HUES6 (cell line): ENCODE data around the gene KCNN3.
"Not testable (repeated sequence)": the region's sequence is repeated elsewhere in the genome, so short reads cannot be mapped to it uniquely, and the experiment has no call there.

Experiments used
- H3K27ac ChIP-seq: 2 replicates; pipeline ENCODE4 v1.7.0; 2013; ENCODE audit warnings: low read depth, mild to moderate bottlenecking, low read length, inconsistent platforms
- H3K27me3 ChIP-seq: 2 replicates; pipeline ENCODE4 v1.6.1; 2013; ENCODE audit warnings: low read length; ENCODE audit not compliant: control insufficient read depth, insufficient read depth
- H3K36me3 ChIP-seq: 2 replicates; pipeline ENCODE4 v1.6.1; 2013; ENCODE audit warnings: low read length; ENCODE audit not compliant: control insufficient read depth, insufficient read depth
- H3K4me1 ChIP-seq: 2 replicates; pipeline ENCODE4 v1.6.1; 2013; ENCODE audit warnings: low read length; ENCODE audit not compliant: control insufficient read depth, insufficient read depth
- H3K4me3 ChIP-seq: 2 replicates; pipeline ENCODE4 v1.5.1; 2013; ENCODE audit warnings: low read depth, low read length
- H3K9ac ChIP-seq: one replicate; pipeline ENCODE4 v1.6.1; 2013; ENCODE audit warnings: mild to moderate bottlenecking, low read length
- H3K9me3 ChIP-seq: 2 replicates; pipeline ENCODE4 v1.6.1; 2013; ENCODE audit warnings: low read depth, low read length; ENCODE audit not compliant: control insufficient read depth, insufficient read depth

KCNN3 gene

DNA sequence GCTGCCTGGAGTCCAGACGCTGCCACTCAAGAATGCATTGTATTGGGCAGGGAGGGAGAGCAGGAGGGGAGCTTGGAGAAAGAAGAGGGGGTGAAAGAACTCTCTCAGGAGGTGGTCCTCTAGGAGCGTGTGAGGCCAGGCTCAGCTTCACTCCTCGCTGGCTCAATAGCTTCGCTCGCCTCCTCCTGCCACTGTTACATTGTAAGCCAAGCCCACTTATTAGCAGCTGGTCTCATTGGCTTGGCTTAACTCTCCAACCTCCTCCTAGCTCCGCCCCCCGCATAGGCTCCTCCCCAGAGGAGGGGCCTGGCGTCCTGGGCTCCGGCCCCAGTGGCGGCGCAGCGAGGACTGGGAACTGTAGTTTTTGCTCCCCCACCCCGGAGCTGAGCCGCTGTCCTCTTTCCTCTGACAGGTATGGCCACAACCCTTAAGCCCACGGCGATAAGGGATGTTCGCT, at the start of gene KCNN3:
TSS of gene KCNN3 (minus strand) at position 167 of the 457 bp plus-strand sequence. CDS start 317 bp downstream, outside the sequence.
- H3K4me3 ChIP-seq: peak within 1 kb of the TSS; percentile 53
- H3K36me3 ChIP-seq: no peaks in the 10 kb centered on the region
- H3K9ac ChIP-seq: peak within 1 kb of the TSS; percentile 21
- peaks cover 39% of the 10 kb centered on the region for H3K4me1 ChIP-seq
- no peaks in the 10 kb centered on the region for H3K9me3 ChIP-seq
- H3K27me3 ChIP-seq: peaks cover 41% of the 10 kb centered on the region
- no peak within 1 kb of the TSS for H3K27ac ChIP-seq

DNA sequence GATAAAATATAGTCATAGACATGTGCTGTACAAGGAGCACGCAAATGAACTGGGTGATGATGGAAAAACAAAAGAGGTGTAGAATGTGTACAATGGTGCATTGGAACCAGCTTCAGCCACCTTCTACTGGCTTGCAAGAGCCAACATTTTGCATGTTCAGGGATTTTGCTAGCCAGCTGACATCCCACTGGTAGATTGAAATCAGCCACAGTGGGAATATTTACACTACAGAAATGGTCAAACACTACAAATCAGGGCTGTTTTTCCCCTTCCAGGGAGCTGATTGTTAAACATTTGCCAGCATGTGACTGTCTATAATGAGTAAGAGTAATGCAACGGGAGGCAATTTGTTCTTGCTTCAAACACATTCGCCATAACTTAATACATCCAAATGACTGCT, 43.2 kb upstream of the KCNN3 start:
- Histone ChIP-seq H3K4me3 (no peak overlapping the region), H3K4me1 (no peaks in the 10 kb centered on the region), H3K27ac (no peak overlapping the region), H3K36me3 (no peaks in the 10 kb centered on the region), H3K9ac (no peak overlapping the region), H3K9me3 (peaks cover 18% of the 10 kb centered on the region), H3K27me3 (no peaks in the 10 kb centered on the region)

DNA sequence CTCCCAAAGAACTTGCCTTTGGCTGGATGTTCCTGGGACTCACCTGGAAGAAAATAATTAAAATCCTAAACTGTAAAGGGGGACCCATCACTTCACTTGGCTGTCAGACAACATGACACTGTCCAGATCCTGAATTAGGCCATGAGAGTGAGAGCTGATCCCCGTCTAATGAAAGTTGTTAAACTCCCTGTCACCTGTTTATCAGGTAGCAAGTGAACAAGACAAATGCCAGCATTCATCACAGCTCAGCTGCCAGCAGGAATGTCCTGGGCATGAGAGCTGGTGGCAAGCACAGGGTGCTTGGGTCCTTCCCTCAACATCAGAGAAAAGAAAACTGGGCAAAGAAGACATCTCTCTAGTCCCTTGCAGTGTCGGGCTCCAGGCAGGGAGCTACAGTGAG, 42.7 kb upstream of the KCNN3 start:
- Histone ChIP-seq H3K27ac (no peak overlapping the region), H3K4me1 (no peaks in the 10 kb centered on the region), H3K9me3 (peaks cover 24% of the 10 kb centered on the region), H3K4me3 (no peak overlapping the region), H3K36me3 (no peaks in the 10 kb centered on the region), H3K9ac (no peak overlapping the region), H3K27me3 (no peaks in the 10 kb centered on the region)

DNA sequence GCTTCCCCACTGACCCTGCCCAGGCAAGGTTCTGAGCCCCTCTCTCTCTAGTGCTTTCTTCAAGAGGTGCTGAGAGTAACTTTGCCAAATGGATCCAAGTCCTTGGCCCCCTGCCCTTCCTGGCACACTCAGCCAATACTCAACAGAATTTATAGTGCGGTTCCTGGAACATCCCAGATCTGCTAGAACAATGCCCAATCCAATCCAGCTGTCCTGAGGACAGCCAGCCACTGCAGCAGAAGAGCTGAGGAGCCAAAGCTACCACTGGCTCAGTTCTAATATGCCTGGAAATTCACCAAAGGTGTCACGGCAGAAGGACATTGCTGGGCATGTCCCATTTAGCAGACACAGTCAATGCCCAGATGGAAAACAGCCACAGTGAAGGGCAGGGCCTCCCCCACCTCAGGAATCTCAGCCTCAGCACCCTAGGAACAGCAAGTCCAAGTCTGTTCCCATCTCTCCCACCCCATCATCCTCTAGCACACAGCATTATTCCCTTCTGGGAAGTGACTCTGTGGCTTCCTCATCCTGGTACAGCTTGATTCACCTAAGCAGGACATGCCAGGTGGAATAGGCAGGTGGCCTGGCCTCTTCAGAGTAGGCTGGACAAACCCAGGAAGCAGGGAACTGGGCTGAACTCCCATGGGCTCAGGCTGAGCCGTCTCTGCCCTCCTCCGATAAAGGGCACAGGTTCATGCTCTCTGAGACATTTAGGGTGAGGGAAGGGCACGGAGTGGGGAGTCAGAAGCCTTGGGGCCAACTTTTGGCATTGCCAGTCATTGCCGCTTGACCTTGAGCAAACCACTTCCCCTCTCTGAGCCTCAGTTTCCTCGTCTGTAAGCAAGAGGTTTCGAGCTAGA, 41.8 kb upstream of the KCNN3 start:
- no peak overlapping the region for H3K9ac ChIP-seq
- H3K27ac ChIP-seq: no peak overlapping the region
- H3K9me3 ChIP-seq: peaks cover 28% of the 10 kb centered on the region
- H3K4me3 ChIP-seq: no peak overlapping the region
- H3K4me1 ChIP-seq: no peaks in the 10 kb centered on the region
- no peaks in the 10 kb centered on the region for H3K27me3 ChIP-seq
- H3K36me3 ChIP-seq: no peaks in the 10 kb centered on the region

DNA sequence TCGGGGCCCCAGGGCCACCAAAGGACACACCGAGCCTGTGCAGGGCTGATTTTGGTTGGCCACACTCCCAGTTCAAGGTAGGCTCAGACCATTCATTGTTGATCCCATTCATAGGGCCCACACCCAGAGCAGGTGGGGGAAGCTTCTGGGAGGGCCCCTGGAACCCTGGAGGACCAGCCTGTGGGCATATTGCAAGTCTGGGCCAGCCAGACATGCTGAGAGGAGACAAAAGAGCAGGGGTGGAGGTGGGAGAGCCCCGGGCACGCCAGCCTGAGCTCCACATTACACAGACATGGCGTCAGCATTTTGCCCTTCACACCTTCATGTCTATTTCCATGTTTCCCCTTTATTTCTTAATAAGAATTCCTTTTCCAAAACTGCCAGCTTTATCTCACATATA, 40.8 kb upstream of the KCNN3 start:
- Histone ChIP-seq H3K27ac (no peak overlapping the region), H3K27me3 (no peaks in the 10 kb centered on the region), H3K4me3 (no peak overlapping the region), H3K9me3 (peaks cover 31% of the 10 kb centered on the region), H3K36me3 (no peaks in the 10 kb centered on the region), H3K9ac (no peak overlapping the region), H3K4me1 (no peaks in the 10 kb centered on the region)

DNA sequence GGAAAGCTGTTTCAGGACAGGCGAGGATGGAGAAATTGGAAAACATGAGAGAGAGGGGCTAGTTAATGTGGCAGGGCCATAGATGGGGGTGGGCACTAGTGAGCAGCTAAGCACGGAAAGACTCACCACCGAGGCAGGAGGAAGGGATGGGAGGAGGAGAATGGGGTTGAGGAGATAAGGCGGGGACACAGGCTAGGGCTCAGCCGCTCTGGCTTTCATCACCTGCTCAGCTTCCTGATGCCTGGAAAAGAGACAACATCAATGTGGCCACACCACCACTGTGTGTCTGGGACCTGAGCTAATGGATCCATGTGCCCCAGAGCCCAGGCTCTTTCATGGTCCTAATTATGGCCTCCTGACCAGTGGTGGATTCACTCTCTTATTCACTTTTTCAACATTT, 38.9 kb upstream of the KCNN3 start:
- Histone ChIP-seq H3K27ac (no peak overlapping the region), H3K4me1 (no peaks in the 10 kb centered on the region)

DNA sequence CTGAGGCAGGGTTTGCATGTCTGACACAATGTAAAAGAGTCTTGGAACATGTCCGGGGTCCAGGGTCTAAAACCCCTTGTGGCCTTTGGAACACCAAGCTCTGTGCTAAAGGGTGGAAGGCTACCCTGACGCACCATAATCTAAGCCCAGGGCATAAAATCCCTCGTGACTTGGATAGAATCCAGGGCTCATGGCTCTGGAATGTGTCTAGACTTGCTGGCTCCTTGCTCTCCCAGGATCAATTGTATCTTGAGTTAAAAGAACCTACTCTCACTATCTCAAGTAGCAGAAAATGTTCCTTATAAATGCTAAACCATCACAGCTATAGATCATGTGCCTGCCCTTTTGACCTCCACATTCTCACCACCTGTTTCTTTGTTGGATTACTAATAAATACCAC, 38.0 kb upstream of the KCNN3 start:
- H3K9ac ChIP-seq, H3K27me3 ChIP-seq, H3K4me1 ChIP-seq, H3K4me3 ChIP-seq, H3K36me3 ChIP-seq, H3K27ac ChIP-seq: not testable (repeated sequence)
- H3K9me3 ChIP-seq: peaks cover 31% of the 10 kb centered on the region

More for the DNA sequence above, 38.9 kb upstream of the KCNN3 start:
- Histone ChIP-seq H3K27me3 (no peaks in the 10 kb centered on the region), H3K9ac (no peak overlapping the region), H3K9me3 (peaks cover 31% of the 10 kb centered on the region), H3K4me3 (no peak overlapping the region), H3K36me3 (no peaks in the 10 kb centered on the region)

DNA sequence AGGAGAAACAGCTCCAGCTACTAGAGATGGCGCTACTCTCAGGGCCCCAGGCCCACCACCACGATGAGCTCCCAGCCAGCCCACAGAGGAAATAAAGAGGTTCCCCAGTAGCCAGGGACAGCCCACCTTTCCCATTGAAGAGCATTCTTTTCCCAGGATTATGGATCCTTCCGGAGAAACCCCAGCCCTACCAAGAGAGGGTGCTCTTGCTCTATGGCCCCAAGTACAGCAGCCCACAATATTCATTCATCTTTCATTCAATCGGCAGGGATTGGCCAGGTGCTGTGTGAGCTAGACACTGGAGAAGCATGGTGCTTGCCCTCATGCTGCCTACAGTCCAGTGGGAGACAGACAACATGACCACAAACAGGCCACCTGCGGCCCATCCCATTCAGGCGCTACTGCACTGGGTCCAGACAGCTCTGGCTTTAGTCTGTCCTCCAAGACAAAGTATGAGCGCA, 36.6 kb upstream of the KCNN3 start:
- no peak overlapping the region for H3K4me3 ChIP-seq
- H3K27ac ChIP-seq: no peak overlapping the region
- H3K9ac ChIP-seq: no peak overlapping the region
- peaks cover 31% of the 10 kb centered on the region for H3K9me3 ChIP-seq
- H3K27me3 ChIP-seq: no peaks in the 10 kb centered on the region
- H3K36me3 ChIP-seq: no peaks in the 10 kb centered on the region
- no peaks in the 10 kb centered on the region for H3K4me1 ChIP-seq

DNA sequence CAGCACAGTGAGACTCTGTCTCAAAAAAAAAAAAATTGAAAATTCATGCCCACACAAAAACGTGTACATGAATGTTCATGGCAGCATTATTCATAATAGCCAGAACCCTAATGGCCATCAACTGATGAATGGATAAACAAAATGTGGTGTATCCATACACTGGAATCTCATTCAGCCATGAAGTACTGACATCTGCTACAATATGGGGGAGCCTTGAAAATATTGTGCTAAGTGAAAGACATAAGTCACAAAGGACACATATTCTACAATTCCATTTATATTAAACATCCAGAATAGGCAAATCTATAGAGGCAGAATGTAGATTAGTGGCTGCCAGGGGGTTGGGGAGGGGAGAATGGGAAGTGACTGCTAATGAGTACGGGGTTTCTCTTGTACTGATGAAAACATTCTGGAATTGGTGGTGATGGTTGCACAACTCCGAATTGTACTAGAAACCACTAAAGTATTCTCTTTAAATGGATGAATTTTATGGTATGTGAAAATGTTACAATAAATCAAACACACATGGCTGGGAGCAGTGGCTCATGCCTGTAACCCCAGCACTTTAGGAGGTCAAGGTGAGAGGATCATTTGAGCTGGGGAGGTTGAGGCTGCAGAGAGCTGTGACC, 33.0 kb upstream of the KCNN3 start:
- Histone ChIP-seq H3K9ac (no peak overlapping the region), H3K4me1 (no peaks in the 10 kb centered on the region), H3K27ac (no peak overlapping the region), H3K27me3 (no peaks in the 10 kb centered on the region), H3K4me3 (no peak overlapping the region), H3K36me3 (no peaks in the 10 kb centered on the region), H3K9me3 (peaks cover 11% of the 10 kb centered on the region)

DNA sequence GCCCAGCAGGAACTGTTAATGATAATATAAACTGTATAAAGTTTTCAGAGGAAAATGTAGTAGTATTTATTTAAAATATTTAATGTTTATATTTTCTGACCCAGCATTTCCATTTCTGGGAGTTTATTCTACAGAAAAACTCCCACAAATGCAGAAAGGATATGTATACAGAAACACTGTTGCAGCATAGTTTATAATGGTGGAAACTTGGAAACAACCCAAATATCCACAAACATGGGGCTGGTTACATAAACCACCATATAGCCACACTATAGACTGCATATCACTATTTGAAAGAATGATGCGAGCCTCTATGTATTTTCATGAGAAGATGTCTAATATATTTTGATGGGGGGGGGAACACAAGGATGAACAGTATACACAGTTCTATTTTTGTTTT, 31.5 kb upstream of the KCNN3 start:
- Histone ChIP-seq H3K9ac (no peak overlapping the region), H3K9me3 (no peaks in the 10 kb centered on the region), H3K27ac (no peak overlapping the region), H3K4me3 (no peak overlapping the region), H3K4me1 (no peaks in the 10 kb centered on the region), H3K36me3 (no peaks in the 10 kb centered on the region), H3K27me3 (no peaks in the 10 kb centered on the region)

DNA sequence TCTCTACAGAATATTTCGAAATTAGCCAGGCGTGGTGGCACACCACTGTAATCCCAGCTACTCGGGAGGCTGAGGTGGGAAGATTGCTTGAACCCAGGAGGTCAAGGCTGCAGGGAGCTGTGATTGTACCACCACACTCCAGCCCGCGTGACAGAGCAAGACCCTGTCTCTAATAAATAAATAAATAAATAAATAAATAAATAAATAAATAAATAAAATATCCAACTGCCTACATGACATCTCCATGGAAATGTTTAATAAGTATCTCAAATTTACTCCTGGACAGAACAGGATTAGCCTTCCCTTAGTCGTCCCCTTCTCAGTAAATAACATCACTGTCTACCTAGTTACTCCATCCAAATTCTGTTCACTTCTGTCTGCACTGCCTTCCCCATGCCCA, 29.0 kb upstream of the KCNN3 start:
- Histone ChIP-seq H3K36me3 (no peaks in the 10 kb centered on the region), H3K9me3 (no peaks in the 10 kb centered on the region), H3K4me1 (no peaks in the 10 kb centered on the region), H3K27ac (no peak overlapping the region), H3K9ac (no peak overlapping the region), H3K4me3 (no peak overlapping the region), H3K27me3 (no peaks in the 10 kb centered on the region)
